SK-N-SH treated with all-trans-retinoic acid at 6 μM for 48 hours (cell line): ENCODE measurements around the gene PLPP7.

Experiments used
- ATAC-seq: fragments of 200-7000 bp; cut with Tn5 transposase; 3 replicates; pipeline ENCODE4 v1.9.1; 2020; ENCODE audit warnings: mild to moderate bottlenecking, moderate library complexity
- ARNTL ChIP-seq: fragments of 450-650 bp; formaldehyde crosslinking; IDR thresholded peaks from 2 replicates; pipeline ENCODE4 v1.5.0; 2020; ENCODE audit warnings: low read depth, mild to moderate bottlenecking, moderate library complexity, borderline replicate concordance
- BACH2 ChIP-seq: fragments of 250-450 bp; sonication (Bioruptor Pico); IDR thresholded peaks from 2 replicates; pipeline ENCODE4 v1.9.0; 2021; ENCODE audit warnings: mild to moderate bottlenecking, borderline replicate concordance
- CSDC2 ChIP-seq: fragments of 250-450 bp; sonication (Bioruptor Pico); IDR thresholded peaks from 2 replicates; pipeline ENCODE4 v1.5.0; 2020; ENCODE audit warnings: mild to moderate bottlenecking, moderate library complexity
- CSRNP3 ChIP-seq: fragments of 250-450 bp; sonication (Bioruptor Pico); IDR thresholded peaks from 2 replicates; pipeline ENCODE4 v1.5.1; 2021; ENCODE audit warnings: mild to moderate bottlenecking, moderate library complexity
- ESRRG ChIP-seq: fragments of 250-450 bp; sonication (Bioruptor Pico); IDR thresholded peaks from 2 replicates; pipeline ENCODE4 v1.6.1; 2021; ENCODE audit warnings: mild to moderate bottlenecking
- GLIS3 ChIP-seq: fragments of 250-450 bp; sonication (Bioruptor Pico); IDR thresholded peaks from 2 replicates; pipeline ENCODE4 v1.5.0; 2020; ENCODE audit warnings: mild to moderate bottlenecking, moderate library complexity
- ISL1 ChIP-seq: fragments of 250-450 bp; sonication (Bioruptor Pico); IDR thresholded peaks from 2 replicates; pipeline ENCODE4 v2.1.2; 2022; ENCODE audit warnings: mild to moderate bottlenecking, moderate library complexity
- POU6F1 ChIP-seq: fragments of 250-450 bp; sonication (Bioruptor Pico); IDR thresholded peaks from 2 replicates; pipeline ENCODE4 v1.8.0; 2021; ENCODE audit warnings: low read depth, mild to moderate bottlenecking, moderate library complexity, borderline replicate concordance
- PPARA ChIP-seq: fragments of 250-450 bp; sonication (Bioruptor Pico); IDR thresholded peaks from 2 replicates; pipeline ENCODE4 v1.5.0; 2020; ENCODE audit warnings: mild to moderate bottlenecking, borderline replicate concordance
- SNAI2 ChIP-seq: fragments of 250-450 bp; sonication (Bioruptor Pico); IDR thresholded peaks from 2 replicates; pipeline ENCODE4 v1.5.0; 2020; ENCODE audit warnings: mild to moderate bottlenecking, moderate library complexity
- TCF4 ChIP-seq: fragments of 250-450 bp; sonication (Bioruptor Pico); IDR thresholded peaks from 2 replicates; pipeline ENCODE4 v1.8.0; 2021; ENCODE audit warnings: mild to moderate bottlenecking, moderate library complexity, borderline replicate concordance
- TOX ChIP-seq: fragments of 250-450 bp; sonication (Bioruptor Pico); IDR thresholded peaks from 2 replicates; pipeline ENCODE4 v1.8.0; 2021; ENCODE audit warnings: mild to moderate bottlenecking, moderate library complexity, borderline replicate concordance
- TSHZ2 ChIP-seq: fragments of 250-450 bp; sonication (Bioruptor Pico); IDR thresholded peaks from 2 replicates; pipeline ENCODE4 v1.5.0; 2020; ENCODE audit warnings: mild to moderate bottlenecking, moderate library complexity
- ZC3H10 ChIP-seq: fragments of 250-450 bp; sonication (Bioruptor Pico); IDR thresholded peaks from 2 replicates; pipeline ENCODE4 v1.5.1; 2021; ENCODE audit warnings: mild to moderate bottlenecking, moderate library complexity
- ZFP3 ChIP-seq: fragments of 250-450 bp; sonication (Bioruptor Pico); IDR thresholded peaks from 2 replicates; pipeline ENCODE4 v1.5.0; 2020; ENCODE audit warnings: mild to moderate bottlenecking, moderate library complexity
- ZFP30 ChIP-seq: fragments of 450-650 bp; formaldehyde crosslinking; IDR thresholded peaks from 2 replicates; pipeline ENCODE4 v1.5.0; 2022; ENCODE audit warnings: mild to moderate bottlenecking, moderate library complexity
- ZNF565 ChIP-seq: fragments of 450-650 bp; formaldehyde crosslinking; conservative IDR thresholded peaks from 2 replicates; pipeline ENCODE4 v1.5.0; 2020; ENCODE audit warnings: low read depth, mild to moderate bottlenecking, moderate library complexity
- ZNF70 ChIP-seq: fragments of 450-650 bp; formaldehyde crosslinking; IDR thresholded peaks from 2 replicates; pipeline ENCODE4 v1.5.0; 2020; ENCODE audit warnings: mild to moderate bottlenecking, moderate library complexity

Gene PLPP7

GRCh38 chr9:131298816-131299215, 9.3 kb downstream of the PLPP7 start:
- no peak for TF ChIP-seq ZC3H10 (CRISPR knock-in tag)
- no peak for TF ChIP-seq ARNTL (CRISPR knock-in tag)
- TF ChIP-seq SNAI2 (CRISPR knock-in tag): no peak
- no peak for TF ChIP-seq ISL1 (CRISPR knock-in tag)
- no peak for TF ChIP-seq ESRRG (CRISPR knock-in tag)
- no peak for TF ChIP-seq ZFP3 (CRISPR knock-in tag)
- no peak for TF ChIP-seq TOX
- TF ChIP-seq ZNF565 (CRISPR knock-in tag): no peak
- no peak for TF ChIP-seq GLIS3 (CRISPR knock-in tag)
- TF ChIP-seq ZFP30: no peak

GRCh38 chr9:131299346-131299960, 9.9 kb downstream of the PLPP7 start:
- TF ChIP-seq CSDC2 (CRISPR knock-in tag): no peak
- no peak for TF ChIP-seq SNAI2 (CRISPR knock-in tag)
- TF ChIP-seq ZFP3 (CRISPR knock-in tag): no peak
- no peak for TF ChIP-seq BACH2 (CRISPR knock-in tag)
- TF ChIP-seq CSRNP3 (CRISPR knock-in tag): no peak
- no peak for TF ChIP-seq PPARA (CRISPR knock-in tag)
- no peak for TF ChIP-seq TOX
- no peak for TF ChIP-seq ZNF565 (CRISPR knock-in tag)
- no peak for TF ChIP-seq GLIS3 (CRISPR knock-in tag)
- TF ChIP-seq ARNTL (CRISPR knock-in tag): no peak
- no peak for TF ChIP-seq TCF4 (CRISPR knock-in tag)
- no peak for TF ChIP-seq ZNF70
- TF ChIP-seq ISL1 (CRISPR knock-in tag): no peak
- ATAC-seq: no peak

More at GRCh38 chr9:131298816-131299215, 9.3 kb downstream of the PLPP7 start:
- no peak for ATAC-seq

- TF ChIP-seq TOX: no peak
- no peak for TF ChIP-seq ZNF70
- TF ChIP-seq TSHZ2 (CRISPR knock-in tag): no peak
- TF ChIP-seq CSDC2 (CRISPR knock-in tag): no peak
- TF ChIP-seq ZFP3 (CRISPR knock-in tag): no peak
- TF ChIP-seq ARNTL (CRISPR knock-in tag): no peak
- TF ChIP-seq BACH2 (CRISPR knock-in tag): no peak
- TF ChIP-seq GLIS3 (CRISPR knock-in tag): no peak
- no peak for ATAC-seq
Measured at GRCh38 chr9:131299961-131300347, 10.4 kb downstream of the PLPP7 start.

- TF ChIP-seq SNAI2 (CRISPR knock-in tag) (no peak), ZFP3 (CRISPR knock-in tag) (no peak), ZC3H10 (CRISPR knock-in tag) (no peak), POU6F1 (no peak), PPARA (CRISPR knock-in tag) (no peak)
Measured at GRCh38 chr9:131300444-131300843, 10.9 kb downstream of the PLPP7 start.

GRCh38 chr9:131302244-131303075, 12.9 kb downstream of the PLPP7 start:
- no peak for TF ChIP-seq ZNF565 (CRISPR knock-in tag)
- no peak for TF ChIP-seq ARNTL (CRISPR knock-in tag)
- TF ChIP-seq TSHZ2 (CRISPR knock-in tag): no peak
- no peak for TF ChIP-seq ZFP30
- TF ChIP-seq ISL1 (CRISPR knock-in tag): no peak
- TF ChIP-seq CSRNP3 (CRISPR knock-in tag): no peak
- no peak for ATAC-seq

More at GRCh38 chr9:131300444-131300843, 10.9 kb downstream of the PLPP7 start:
- ATAC-seq: no peak
